Uterus (tissue), 2 donors: ENCODE results near the gene ALLC.

ENCODE experiments used
- CTCF ChIP-seq, 4 experiments: fragments of 200-600 bp in 2 of 4; fragments of 450-650 bp in 2 of 4; sonication (generic) in 2 of 4; IDR thresholded peaks; one replicate each; pipeline ENCODE4 v1.5.1; 2016 to 2019; ENCODE audit warnings: antibody characterized with exemption in 4 of 4, mild to moderate bottlenecking in 2 of 4, moderate library complexity in 1 of 4
- POLR2A ChIP-seq, 2 donors: fragments of 450-650 bp; IDR thresholded peaks; one replicate each; pipeline ENCODE4 v1.6.1; 2016; ENCODE audit warnings: antibody characterized with exemption in 2 of 2, mild to moderate bottlenecking in 1 of 2, moderate library complexity in 1 of 2

- TF ChIP-seq CTCF (IDR thresholded peaks at IDR 0.05) (no peak), POLR2A (IDR thresholded peaks at IDR 0.05) (no peak)
Measured at GRCh38 chr2:3646446-3646845, 11.6 kb upstream of the ALLC start.
